Cardiac septum (tissue), 1 donor: Measurements from ENCODE around the gene SGCE. TPM values are rescaled to one million over a fixed set of nuclear protein-coding genes. Genes with fewer than 3 reads are reported as not detected.

Experiments
- DNase-seq: peaks from one replicate; pipeline ENCODE4 v3.0.0-alpha.2; 2020; ENCODE audit warnings: low spot score
- intact Hi-C: fragments of 100-400 bp; cut with DNase I; formaldehyde crosslinking; loops from one replicate; pipeline ENCODE4 v1.14.0; 2022
- total RNA-seq: library from RNA; stranded (reverse); fragmentation: NEBNext Ultra II Directional; extraction: Animal tissue kit (Norgen Biotek cat#: 25700); gene quantifications from one replicate; pipeline ENCODE4 v1.2.1, GENCODE V29; 2021
- donor health status: DM: no; HTN: no; CAD: no.

SGCE gene
- total RNA-seq, 1 donor from 2014 or later: 27.7 TPM

DNA sequence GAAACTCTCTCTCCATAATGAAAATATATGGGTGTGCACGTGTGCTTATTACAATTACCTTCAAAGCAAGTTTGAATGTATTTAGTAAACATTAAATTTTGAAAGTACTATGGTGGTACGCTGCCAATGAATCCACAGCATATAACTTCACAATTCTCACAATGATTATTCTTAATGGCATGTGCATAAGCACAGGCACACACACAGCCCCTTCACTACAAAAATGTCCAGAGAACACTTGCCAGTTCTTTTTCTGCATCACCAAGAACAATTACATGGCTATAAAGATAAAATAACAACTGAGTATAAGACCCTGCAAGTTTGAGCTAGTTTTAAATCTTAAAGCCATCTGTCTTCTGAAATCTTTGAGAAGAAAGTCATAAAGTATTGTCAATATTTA, 22.2 kb downstream of the SGCE start:
- intact Hi-C loops: no loop called here
- no peak for DNase-seq

DNA sequence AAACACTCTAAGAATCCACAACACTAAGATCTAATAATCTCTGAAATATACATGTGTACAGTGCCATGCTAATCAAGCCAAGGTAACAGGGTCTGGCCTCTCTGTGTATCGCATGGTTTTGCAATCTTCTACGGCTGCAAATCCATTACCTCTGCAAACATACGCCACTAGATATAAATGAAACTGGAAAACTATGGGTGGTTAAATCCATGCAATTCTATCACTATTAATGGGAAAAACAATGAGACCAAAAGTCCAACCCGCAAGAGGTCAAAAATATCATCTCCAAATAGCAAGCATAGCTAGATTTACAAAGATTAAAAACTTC, 23.0 kb downstream of the SGCE start:
- no peak for DNase-seq
- intact Hi-C loops: no loop called here

DNA sequence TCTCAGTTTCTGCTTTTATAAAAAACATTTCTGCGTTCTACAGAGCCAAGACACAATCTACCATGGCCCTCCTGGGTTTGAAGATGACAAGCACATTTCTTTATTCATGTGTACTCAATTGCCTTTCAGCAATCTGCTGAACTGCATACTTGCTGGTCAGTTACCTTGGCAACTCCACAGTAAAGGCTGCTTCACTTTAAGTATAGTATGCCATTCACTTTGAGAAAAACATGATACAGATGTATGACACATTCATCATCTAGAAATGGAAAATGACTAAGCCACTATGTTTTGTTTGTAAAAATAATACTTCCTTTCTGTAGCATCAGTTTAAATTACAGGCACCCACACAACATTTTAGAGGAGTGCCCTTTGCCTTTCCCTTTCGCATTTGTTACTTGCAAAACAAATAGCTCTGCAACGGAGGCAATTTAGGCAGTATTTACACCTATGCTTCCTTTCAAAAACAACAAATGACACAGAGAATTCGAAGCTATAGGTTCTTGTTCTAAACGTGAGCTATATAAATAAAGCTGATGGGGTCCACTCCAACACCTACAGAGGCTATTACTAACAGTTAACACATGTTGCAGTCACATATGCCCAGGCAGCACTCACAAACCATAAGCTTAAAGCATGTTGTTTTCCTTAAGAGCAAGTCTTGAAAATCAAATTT, 23.5 kb downstream of the SGCE start:
- no peak for DNase-seq
- intact Hi-C loops: no loop called here

DNA sequence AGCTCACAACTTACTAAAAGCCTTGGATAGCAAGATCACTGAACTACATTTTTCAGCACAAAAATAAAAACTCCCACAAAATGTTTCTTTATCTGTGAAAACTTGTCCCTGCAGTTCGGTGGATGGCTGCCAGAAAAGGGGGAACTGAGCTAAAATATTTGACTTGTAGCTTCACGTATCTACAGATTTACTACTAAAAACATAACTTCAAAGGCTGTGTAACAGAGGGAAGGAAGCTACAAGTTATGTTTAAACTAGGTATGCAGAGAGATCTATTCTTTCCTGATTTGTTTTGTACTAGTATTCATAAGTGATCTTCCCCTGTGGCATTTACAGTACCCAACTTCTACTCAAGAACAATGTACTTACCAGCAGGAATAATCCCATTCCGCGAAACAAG, 25.1 kb downstream of the SGCE start:
- DNase-seq: no peak
- intact Hi-C loops: no loop called here

DNA sequence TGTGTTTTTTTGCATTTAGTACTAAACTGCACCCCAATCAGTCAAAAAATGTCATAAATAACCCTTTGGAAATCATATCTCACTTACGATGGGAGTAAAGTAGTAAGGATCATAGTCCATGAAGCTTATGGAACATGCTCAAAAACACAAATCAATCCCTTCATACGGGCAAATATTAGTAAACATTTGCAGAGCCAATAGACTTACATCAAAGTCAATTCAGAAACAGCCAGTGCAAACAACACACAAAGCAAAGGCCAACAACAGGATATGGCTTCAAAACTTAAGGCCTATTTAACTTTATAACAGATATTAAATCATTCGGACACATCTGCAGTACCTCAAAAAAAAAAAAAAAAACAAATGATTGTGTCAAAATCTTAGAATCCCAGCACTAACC, 32.1 kb downstream of the SGCE start:
- intact Hi-C loops: no loop called here
- no peak for DNase-seq

DNA sequence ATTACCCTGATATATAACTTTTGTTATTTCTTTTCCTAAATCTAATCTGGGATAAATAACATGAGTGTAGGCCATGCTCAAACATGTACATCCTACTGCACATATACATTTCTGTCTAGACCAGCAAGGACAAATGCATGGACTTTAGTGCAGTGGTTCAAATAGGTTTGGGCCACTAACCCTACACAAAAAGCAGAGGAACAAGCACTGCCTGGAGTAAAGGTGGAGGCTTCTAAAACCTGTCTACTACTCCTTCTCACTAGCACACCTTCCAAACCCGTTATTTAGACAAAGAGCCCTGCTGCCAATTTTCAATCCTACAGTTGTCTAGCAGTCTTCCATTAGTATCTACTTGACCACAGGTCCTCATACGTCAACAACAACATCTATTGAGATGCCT, 34.8 kb downstream of the SGCE start:
- intact Hi-C loops: no loop called here
- no peak for DNase-seq

DNA sequence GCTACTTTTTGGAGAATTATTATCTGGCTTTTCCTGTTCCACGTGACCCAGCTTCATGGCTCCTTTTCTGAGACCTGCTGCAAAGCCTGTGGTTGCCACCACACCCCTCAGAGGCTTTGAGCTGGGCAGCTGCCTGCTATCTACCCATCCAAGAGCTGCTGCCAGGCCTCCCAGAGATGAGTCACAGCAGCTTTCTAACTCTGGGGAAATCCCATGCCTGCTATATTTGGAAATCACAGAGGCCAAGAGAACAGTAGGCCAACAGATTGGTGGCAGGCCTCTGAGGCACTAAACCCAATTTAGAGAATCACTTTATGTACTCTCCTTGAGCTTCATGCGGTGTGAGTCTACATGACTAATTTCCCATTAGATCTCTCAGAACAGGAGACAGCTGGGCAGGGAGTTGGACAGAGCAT, 35.2 kb downstream of the SGCE start:
- intact Hi-C loops: no loop called here
- DNase-seq: peak; percentile 88

DNA sequence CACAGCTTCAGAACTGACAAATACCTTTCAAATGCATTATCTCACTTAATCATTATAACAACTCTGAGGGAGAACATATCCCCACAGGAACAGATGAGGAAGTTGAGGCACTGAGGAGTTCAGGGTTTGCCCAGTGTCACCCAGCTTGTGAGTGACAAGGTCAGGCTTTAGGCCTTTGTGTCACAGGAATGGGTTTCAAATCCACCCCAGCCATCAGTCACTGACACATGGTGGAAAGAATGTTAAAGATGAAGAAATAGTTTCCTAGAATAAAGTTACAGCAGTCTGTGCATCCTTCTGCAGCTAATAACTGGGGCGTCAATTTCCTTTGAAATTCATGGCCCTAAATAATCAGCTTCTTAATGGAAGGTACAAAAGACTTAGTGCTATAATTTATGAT, 37.8 kb downstream of the SGCE start:
- no peak for DNase-seq
- intact Hi-C loops: no loop called here

DNA sequence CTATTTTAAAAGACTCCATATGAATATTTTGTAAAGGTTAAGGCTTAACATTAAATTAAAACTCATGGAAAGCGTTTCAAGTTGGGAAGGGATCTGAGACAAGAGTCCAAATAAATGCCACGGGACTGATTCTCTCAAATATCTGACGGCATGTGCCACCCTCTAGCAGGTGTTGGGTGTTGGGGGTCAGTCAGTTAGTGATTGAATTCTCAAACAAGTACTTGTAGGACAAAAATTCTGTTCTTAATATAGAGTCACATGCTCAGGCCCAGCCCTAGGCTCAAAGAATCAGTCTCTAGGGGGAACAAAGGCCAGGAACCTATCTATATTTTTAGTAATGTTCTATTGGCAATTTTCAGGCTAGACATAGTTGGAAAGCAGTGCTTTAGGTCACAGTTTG, 39.1 kb downstream of the SGCE start:
- DNase-seq: no peak
- intact Hi-C loops: no loop called here

DNA sequence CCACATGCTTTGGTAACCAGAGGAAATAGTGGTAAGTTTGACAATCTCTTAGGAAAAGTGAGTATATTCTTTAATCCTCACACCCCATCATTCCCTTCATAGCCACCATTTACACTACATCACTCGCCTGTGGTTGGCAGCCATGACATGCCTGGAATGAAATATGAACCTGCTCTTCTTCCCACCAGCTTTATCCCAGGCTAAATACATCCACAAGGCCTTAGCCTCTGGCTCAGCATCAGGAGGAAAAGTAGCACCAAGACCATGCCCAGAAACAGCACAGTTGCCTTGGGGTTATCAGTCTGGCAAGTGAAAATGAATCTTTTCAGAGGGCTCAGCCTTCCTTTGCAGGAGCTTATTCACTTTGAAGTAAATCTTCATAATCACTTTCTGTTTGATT, 40.3 kb downstream of the SGCE start:
- no peak for DNase-seq
- intact Hi-C loops: no loop called here

DNA sequence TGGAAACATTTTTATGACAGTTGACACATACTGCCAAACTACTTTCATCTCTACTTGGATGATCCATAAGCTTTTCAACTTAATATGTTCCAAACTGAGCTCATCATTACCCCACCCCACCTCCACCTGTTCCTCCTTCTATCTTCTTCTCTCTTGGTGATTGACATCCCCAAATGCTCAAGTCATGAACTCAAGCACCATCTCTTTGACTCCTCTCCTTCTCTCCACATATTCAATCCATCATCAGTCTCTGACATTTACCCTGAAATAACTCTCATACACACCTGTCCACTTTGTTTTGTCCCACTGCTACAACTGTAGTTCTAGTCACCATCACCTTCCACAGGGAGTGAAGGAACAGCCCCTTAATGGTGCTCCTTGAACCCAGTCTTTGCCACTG, 43.3 kb downstream of the SGCE start:
- DNase-seq: no peak

DNA sequence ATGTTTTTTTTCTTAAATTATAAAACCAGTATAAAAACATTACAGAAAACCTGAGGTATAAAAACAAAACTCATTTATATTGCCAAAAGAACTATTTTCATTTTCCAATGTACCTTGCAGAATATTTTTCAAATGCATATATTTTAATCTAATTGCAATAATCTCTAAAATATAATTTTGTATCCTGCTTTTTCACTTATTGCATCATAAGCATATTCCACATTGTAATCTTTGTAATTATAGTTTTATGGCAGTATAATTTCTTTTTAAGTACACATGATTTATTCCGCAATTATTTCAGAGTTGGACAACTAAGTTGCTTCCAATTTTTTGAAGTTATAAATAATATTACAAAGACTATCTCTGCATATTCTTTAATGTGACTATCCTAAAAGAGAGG, 43.7 kb downstream of the SGCE start:
- intact Hi-C loops: no loop called here
- DNase-seq: no peak

More for the DNA sequence above, 43.3 kb downstream of the SGCE start:
- intact Hi-C loops: no loop called here

DNA sequence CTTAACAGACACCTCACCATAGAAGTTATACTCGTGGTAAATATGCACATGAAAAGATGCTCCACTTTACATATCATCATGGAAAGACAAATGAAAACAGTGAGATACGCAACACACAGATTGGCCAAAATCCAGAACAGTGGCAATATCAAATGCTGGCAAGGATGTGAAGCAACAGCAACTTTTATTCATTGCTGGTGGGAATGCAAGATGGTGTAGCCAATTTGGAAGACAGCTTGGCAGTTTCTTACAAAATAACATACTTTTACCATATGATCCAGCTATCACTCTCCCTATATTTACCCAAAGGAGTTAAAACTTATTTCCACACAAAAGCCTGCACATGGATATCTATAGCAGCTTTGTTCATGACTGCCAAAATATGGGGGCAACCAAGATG, 46.4 kb downstream of the SGCE start:
- intact Hi-C loops: no loop called here
- DNase-seq: no peak

DNA sequence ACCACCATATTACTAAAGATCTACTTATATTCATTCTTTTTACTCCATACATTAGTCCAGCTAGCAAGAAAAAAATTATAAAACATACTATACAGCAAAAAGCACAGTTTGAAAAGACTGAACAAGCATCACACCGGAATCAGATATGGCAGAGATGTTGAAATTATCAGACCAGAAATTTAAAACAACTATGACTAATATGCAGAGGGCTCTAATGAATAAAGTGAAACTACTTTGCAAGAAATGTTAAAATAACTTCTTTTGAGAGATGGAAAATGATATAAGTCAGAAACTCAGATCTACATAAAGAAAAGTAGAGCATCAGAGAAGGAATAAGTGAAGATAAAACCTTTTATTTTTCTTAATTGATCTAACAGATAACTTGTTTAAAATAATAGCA, 50.9 kb downstream of the SGCE start:
- DNase-seq: no peak
- intact Hi-C loops: no loop called here

DNA sequence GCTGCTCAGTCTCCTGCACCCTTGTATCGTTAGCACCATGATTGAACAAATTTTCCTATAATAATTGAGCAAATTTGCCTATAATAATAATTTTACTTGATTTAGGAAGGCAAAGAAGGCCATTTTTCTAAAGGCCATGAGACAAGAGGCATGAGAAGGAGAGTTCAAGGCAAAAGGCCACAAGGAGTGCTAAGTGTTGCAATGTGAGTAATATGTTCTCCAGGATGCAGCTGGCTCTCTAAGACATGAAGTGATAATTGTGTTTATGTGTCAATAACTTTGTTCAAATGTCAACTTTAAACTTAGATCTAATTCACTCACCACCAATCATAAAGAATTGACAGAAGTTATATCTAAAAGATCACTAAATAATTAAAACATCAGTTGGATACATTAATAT, 53.8 kb downstream of the SGCE start:
- DNase-seq: no peak
- intact Hi-C loops: no loop called here

DNA sequence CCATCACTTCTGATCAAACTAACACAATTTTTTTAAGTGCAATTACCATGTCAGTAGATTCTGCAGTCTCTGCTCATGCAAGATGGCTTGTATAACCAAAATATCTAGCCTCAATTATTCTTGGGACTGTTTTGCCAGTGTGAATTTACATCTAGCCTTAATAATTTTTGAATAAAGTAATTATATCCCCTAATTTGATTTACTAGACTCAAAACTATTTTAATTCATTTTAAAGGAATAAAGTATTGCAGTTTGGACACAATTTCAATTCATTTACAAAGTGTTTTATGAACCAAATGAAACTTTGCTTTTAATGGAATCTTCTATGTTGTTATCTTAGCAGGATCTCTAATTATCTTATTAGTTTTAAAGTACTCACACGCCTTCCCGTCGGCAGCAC, 55.7 kb downstream of the SGCE start:
- intact Hi-C loops: no loop called here

DNA sequence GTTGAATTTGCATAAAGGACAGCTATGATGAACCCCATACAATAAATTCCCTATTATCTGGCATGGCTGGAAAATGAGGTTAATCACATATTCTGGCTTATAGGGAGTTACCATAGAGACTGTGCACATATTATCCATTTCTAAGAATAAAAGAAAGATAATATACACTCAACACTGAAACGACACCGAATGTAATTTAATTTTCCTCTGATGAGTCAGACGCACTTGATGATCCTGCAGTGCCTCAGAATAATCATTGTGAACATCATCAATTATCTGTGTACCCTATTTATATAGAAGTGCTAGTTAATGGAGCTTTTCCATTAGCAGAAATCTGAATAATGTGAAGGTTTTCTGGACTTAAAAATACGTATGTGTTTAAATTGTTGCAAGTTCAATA, 60.2 kb downstream of the SGCE start:
- DNase-seq: no peak
- intact Hi-C loops: no loop called here

More for the DNA sequence above, 55.7 kb downstream of the SGCE start:
- DNase-seq: no peak

DNA sequence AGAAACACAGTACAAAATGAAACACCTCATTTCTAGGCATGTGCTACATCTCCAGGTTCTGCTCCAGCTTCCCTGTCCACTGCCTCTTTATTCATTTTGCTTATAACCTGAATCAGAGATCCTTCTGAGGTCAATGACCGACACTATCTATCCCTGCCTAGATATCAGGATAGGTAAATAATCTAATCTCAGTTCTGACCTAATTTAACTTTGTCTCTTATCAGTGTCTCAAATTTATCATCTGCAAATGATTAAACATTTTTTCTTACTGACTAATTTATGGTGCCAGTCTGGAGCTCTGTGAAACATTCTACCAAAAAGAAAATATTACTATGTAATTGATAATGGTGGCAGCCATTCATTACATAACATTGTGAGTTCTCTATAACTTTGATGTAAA, 61.1 kb downstream of the SGCE start:
- DNase-seq: no peak
- intact Hi-C loops: no loop called here

DNA sequence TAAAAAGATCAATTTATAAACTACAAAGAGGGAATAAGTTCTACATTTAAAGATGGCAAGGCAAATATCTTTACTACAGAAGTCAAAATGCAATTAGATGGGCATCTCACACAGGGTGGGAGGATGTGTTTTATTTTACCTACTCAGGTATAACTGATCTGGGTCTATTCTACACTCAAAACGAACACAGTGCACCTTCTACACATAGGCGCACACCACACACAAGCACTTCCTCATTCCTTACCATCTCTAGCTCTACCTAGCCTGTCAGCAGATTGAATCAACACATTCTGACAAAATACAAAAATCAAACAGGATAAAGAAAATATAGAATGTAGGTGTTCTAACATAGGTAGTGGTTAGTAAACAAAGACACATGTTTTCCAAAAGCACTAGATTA, 64.8 kb downstream of the SGCE start:
- DNase-seq: no peak
- intact Hi-C loops: no loop called here

DNA sequence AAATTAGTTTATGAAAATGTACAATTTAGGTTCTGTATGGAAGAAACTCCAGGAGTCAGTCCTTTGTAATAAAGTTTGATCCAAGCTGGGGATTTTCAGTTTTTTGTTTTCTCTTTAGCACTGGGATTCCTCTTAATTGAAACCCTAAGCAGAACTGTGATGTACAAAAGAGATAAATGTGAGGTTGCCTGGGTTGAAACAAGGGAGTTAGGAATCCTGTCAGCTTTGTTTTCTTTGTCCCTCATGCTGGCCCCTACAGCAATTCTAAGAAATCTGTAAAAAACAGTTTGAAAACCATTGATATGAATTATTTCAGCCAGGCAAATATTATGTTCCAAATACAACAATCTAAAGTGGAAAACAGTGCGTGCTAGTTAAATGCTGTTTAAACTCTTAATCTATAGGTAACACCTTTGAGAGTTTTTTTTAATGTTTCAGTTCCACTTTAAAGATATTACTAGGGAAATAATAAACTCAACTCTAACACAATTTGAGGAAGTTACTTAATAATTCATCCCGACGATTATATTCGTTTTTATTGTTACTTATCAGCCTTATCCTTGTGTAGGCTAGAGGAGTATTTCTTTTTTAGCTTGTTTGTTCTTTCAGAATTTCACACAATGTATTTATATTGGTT, 65.3 kb downstream of the SGCE start:
- DNase-seq: no peak
- intact Hi-C loops: no loop called here

DNA sequence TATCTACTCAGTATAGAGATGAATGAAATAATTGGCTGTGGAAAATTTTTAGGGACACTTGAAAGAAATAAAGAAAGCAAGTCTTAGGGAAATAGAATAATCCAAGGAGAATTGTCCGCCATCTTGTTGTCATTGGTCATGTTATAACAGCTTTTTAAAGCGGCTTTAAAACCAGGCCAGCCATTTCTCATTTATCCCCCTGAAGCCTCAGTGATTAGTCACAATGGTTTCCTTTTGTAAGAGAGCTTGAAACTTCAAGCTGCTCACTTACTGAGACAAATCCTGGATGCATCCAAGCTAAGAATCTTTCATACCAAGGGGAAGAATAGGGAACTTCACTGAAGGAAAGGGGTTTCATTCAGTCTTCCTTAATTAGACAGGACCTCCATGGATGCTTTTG, 67.9 kb downstream of the SGCE start:
- DNase-seq: no peak
- intact Hi-C loops: no loop called here

DNA sequence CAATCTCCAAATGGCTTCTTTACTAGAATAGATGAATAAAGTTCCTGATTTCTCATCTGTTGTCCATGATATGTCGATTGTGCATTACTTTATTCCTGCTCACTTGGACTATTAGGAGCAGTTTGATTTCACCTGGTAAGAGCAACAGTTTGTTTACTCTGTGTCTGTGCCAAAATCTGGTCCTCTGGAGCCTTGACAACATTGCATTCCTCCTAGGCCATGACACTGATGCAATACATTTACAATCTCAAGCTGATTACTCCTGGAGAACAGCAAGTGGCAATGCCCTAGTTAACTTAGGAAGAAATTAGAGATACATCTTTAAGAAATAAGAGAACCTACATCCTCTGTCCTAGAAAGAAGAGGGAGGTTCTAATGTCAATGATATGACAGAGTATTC, 71.8 kb downstream of the SGCE start:
- no peak for DNase-seq
- intact Hi-C loops: no loop called here
